ENCODE data around the gene POLR3B.
"Not testable (repeated sequence)": the region's sequence is repeated elsewhere in the genome, so short reads cannot be mapped to it uniquely, and the experiment has no call there.

POLR3B gene

GRCh38 chr12:106342397-106343213, 14.9 kb upstream of the POLR3B start:
- DNase-seq (ENCODE audit: low read depth in 4 of 4, low spot score in 1 of 4): no peak

GRCh38 chr12:106343214-106343528, 14.4 kb upstream of the POLR3B start:
- DNase-seq (ENCODE audit: low read depth in 4 of 4, low spot score in 1 of 4): no peak

- DNase-seq (ENCODE audit: low read depth in 4 of 4, low spot score in 1 of 4): no peak
These were observed 13.4 kb upstream of the POLR3B start for GRCh38 chr12:106344131-106344530.

GRCh38 chr12:106345746-106346145, 11.8 kb upstream of the POLR3B start:
- DNase-seq (ENCODE audit: low read depth in 4 of 4, low spot score in 1 of 4): no peak

- no peak for DNase-seq (ENCODE audit: low read depth in 4 of 4, low spot score in 1 of 4)
These were observed 9.1 kb upstream of the POLR3B start for GRCh38 chr12:106348411-106348810.

GRCh38 chr12:106353175-106353574, 4.4 kb upstream of the POLR3B start:
- DNase-seq (ENCODE audit: low read depth in 4 of 4, low spot score in 1 of 4): no peak

GRCh38 chr12:106358396-106359241, 1.1 kb downstream of the POLR3B start:
- DNase-seq (ENCODE audit: low read depth in 4 of 4, low spot score in 1 of 4): peak in 1 of 4 experiments; percentile 0

GRCh38 chr12:106359646-106360399, 2.3 kb downstream of the POLR3B start:
- DNase-seq (ENCODE audit: low read depth in 4 of 4, low spot score in 1 of 4): no peak

- no peak for DNase-seq (ENCODE audit: low read depth in 4 of 4, low spot score in 1 of 4)
These were observed 2.9 kb downstream of the POLR3B start for GRCh38 chr12:106360400-106360994.

GRCh38 chr12:106362971-106363370, 5.4 kb downstream of the POLR3B start:
- no peak for DNase-seq (ENCODE audit: low read depth in 4 of 4, low spot score in 1 of 4)

GRCh38 chr12:106364261-106364660, 6.7 kb downstream of the POLR3B start:
- no peak for DNase-seq (ENCODE audit: low read depth in 4 of 4, low spot score in 1 of 4)

GRCh38 chr12:106369624-106370346, 12.2 kb downstream of the POLR3B start:
- no peak for DNase-seq (ENCODE audit: low read depth in 4 of 4, low spot score in 1 of 4)

- no peak for DNase-seq (ENCODE audit: low read depth in 4 of 4, low spot score in 1 of 4)
These were observed 21.2 kb downstream of the POLR3B start for GRCh38 chr12:106378788-106379187.

- DNase-seq (ENCODE audit: low read depth in 4 of 4, low spot score in 1 of 4): no peak
These were observed 23.4 kb downstream of the POLR3B start for GRCh38 chr12:106380954-106381353.

- DNase-seq (ENCODE audit: low read depth in 4 of 4, low spot score in 1 of 4): not testable (repeated sequence)
These were observed 24.3 kb downstream of the POLR3B start for GRCh38 chr12:106381866-106382265.

- DNase-seq (ENCODE audit: low read depth in 4 of 4, low spot score in 1 of 4): no peak
These were observed 29.4 kb downstream of the POLR3B start for GRCh38 chr12:106386813-106387535.

GRCh38 chr12:106387848-106388377, 30.4 kb downstream of the POLR3B start:
- no peak for DNase-seq (ENCODE audit: low read depth in 4 of 4, low spot score in 1 of 4)

- no peak for DNase-seq (ENCODE audit: low read depth in 4 of 4, low spot score in 1 of 4)
These were observed 31.6 kb downstream of the POLR3B start for GRCh38 chr12:106389151-106389550.

- DNase-seq (ENCODE audit: low read depth in 4 of 4, low spot score in 1 of 4): no peak
These were observed 35.2 kb downstream of the POLR3B start for GRCh38 chr12:106392759-106393158.

- no peak for DNase-seq (ENCODE audit: low read depth in 4 of 4, low spot score in 1 of 4)
These were observed 52.3 kb downstream of the POLR3B start for GRCh38 chr12:106409878-106410277.

All from stimulated activated CD4-positive, alpha-beta T cell treated with anti-CD3 and anti-CD28 coated beads, Interleukin-1b, Interleukin-23, amount 100 ng/mL, for 24 hours (primary cell).